H1 (cell line): Measurements from ENCODE around the gene SFTPB. TPM values are rescaled to one million over a fixed set of nuclear protein-coding genes. Genes with fewer than 3 reads are reported as not detected.

Experiments used
- CTCF ChIA-PET: fragments of 300-600 bp; sonication (Branson Sonifier 250); formaldehyde crosslinking; loops from one replicate; lab custom pipeline; 2021; ENCODE audit not compliant: partially characterized antibody; lab: Charles Lee
- POLR2A ChIA-PET: fragments of 300-600 bp; sonication (Branson Sonifier 250); formaldehyde crosslinking; loops from one replicate; lab custom pipeline; 2021; ENCODE audit warnings: inconsistent platforms; ENCODE audit not compliant: partially characterized antibody; lab: Charles Lee
- DNase-seq, 2 experiments: peaks; one replicate each; pipeline versions ENCODE4 v3.0.0 to v3.0.0-alpha.2; 2010 to 2022; ENCODE audit warnings: low spot score in 2 of 2, low read depth in 1 of 2, mixed read lengths in 1 of 2
- FAIRE-seq: peaks from 2 replicates; lab custom pipeline; 2011; peaks lifted over from hg19 to GRCh38; lab: Jason Lieb, UNC
- H2AFZ ChIP-seq: 2 replicates; pipeline ENCODE4 v1.8.1; 2012; ENCODE audit warnings: low read length, inconsistent platforms
- H2AK5ac ChIP-seq: 2 replicates; pipeline ENCODE4 v1.6.1; 2013; ENCODE audit warnings: low read depth, low read length
- H2BK120ac ChIP-seq: replicated peaks from 2 replicates; pipeline ENCODE3; 2013; ENCODE audit warnings: low read depth, low read length, inconsistent platforms
- H2BK12ac ChIP-seq: 2 replicates; pipeline ENCODE4 v1.6.1; 2013; ENCODE audit warnings: low read depth, low read length
- H2BK15ac ChIP-seq: 2 replicates; pipeline ENCODE4 v1.6.1; 2013; ENCODE audit warnings: low read length
- H2BK20ac ChIP-seq: 2 replicates; pipeline ENCODE4 v1.6.1; 2013; ENCODE audit warnings: low read length
- H2BK5ac ChIP-seq: 2 replicates; pipeline ENCODE4 v1.6.1; 2013; ENCODE audit warnings: low read depth, low read length
- H3K14ac ChIP-seq: 2 replicates; pipeline ENCODE4 v1.6.1; 2013; ENCODE audit warnings: inconsistent platforms; ENCODE audit not compliant: insufficient read length
- H3K18ac ChIP-seq: 2 replicates; pipeline ENCODE4 v1.6.1; 2013; ENCODE audit warnings: low read length; ENCODE audit errors: extremely low read depth
- H3K23ac ChIP-seq: 2 replicates; pipeline ENCODE4 v1.6.1; 2013; ENCODE audit warnings: inconsistent platforms; ENCODE audit not compliant: insufficient read length
- H3K23me2 ChIP-seq: 2 replicates; pipeline ENCODE4 v1.6.1; 2013; ENCODE audit warnings: low read depth, low read length
- H3K27ac ChIP-seq: 2 replicates; pipeline ENCODE4 v1.6.1; 2011; ENCODE audit warnings: low read depth, low read length, inconsistent platforms
- H3K27me3 ChIP-seq, 4 experiments: replicated peaks in 1 of 4; 1 replicate in 1 of 4; 2 replicates in 3 of 4; pipeline versions ENCODE4 v1.6.1 to v1.8.1; 2011 to 2013; ENCODE audit warnings: low read length in 3 of 4, mild to moderate bottlenecking in 3 of 4, inconsistent platforms in 2 of 4, mixed read lengths in 2 of 4, moderate library complexity in 1 of 4; ENCODE audit not compliant: control insufficient read depth in 3 of 4, insufficient read depth in 3 of 4; ENCODE audit errors: extremely low read depth in 1 of 4
- H3K36me3 ChIP-seq, 4 experiments: 2 replicates each; pipeline versions ENCODE4 v1.6.1 to v1.8.1; 2011 to 2013; ENCODE audit warnings: mild to moderate bottlenecking in 4 of 4, low read length in 3 of 4, moderate library complexity in 2 of 4, control low read depth in 1 of 4, inconsistent platforms in 1 of 4; ENCODE audit not compliant: insufficient read depth in 4 of 4, control insufficient read depth in 2 of 4
- H3K4ac ChIP-seq: replicated peaks from 2 replicates; pipeline ENCODE3; 2013; ENCODE audit warnings: low read length, low read depth, mixed read lengths, inconsistent platforms; ENCODE audit not compliant: insufficient read length
- H3K4me1 ChIP-seq, 4 experiments: replicated peaks in 1 of 4; 1 replicate in 1 of 4; 2 replicates in 3 of 4; pipeline versions ENCODE4 v1.6.1 to v1.8.1; 2011 to 2013; ENCODE audit warnings: low read length in 3 of 4, inconsistent platforms in 2 of 4, mixed read lengths in 1 of 4; ENCODE audit not compliant: insufficient read depth in 4 of 4, control insufficient read depth in 3 of 4
- H3K4me2 ChIP-seq, 2 experiments: 2 replicates each; pipeline versions ENCODE4 v1.6.1 to v1.8.1; 2011 to 2013; ENCODE audit warnings: low read depth in 2 of 2, low read length in 2 of 2, control low read depth in 1 of 2, inconsistent platforms in 1 of 2, mild to moderate bottlenecking in 1 of 2; ENCODE audit not compliant: insufficient read depth in 1 of 2
- H3K4me3 ChIP-seq, 4 experiments: fragments of 200-600, 300-600 bp in 1 of 4; sonication (generic), shearing (Covaris generic), sonication (Bioruptor Twin) in 1 of 4; 2 replicates each; pipeline versions ENCODE4 v1.5.1 to v1.8.1; 2011 to 2016; ENCODE audit warnings: low read length in 4 of 4, low read depth in 3 of 4, control low read depth in 2 of 4, inconsistent platforms in 2 of 4, mild to moderate bottlenecking in 2 of 4, mixed read lengths in 1 of 4, moderate library complexity in 1 of 4; ENCODE audit not compliant: insufficient read depth in 2 of 4; ENCODE audit errors: extremely low read depth in 1 of 4
- H3K56ac ChIP-seq: replicated peaks from 2 replicates; pipeline ENCODE3; 2013; ENCODE audit warnings: low read depth, mild to moderate bottlenecking, mixed read lengths, low read length, inconsistent platforms; ENCODE audit not compliant: insufficient read length
- H3K79me1 ChIP-seq: 2 replicates; pipeline ENCODE4 v1.6.1; 2013; ENCODE audit warnings: low read depth, low read length, control low read depth
- H3K79me2 ChIP-seq, 2 experiments: 2 replicates each; pipeline versions ENCODE4 v1.6.1 to v1.8.1; 2012 to 2013; ENCODE audit warnings: low read length in 2 of 2, mild to moderate bottlenecking in 2 of 2, inconsistent platforms in 1 of 2; ENCODE audit not compliant: insufficient read depth in 2 of 2, control insufficient read depth in 1 of 2
- H3K9ac ChIP-seq, 4 experiments: replicated peaks in 1 of 4; 1 replicate in 1 of 4; 2 replicates in 3 of 4; pipeline versions ENCODE4 v1.6.1 to v1.8.1; 2011 to 2013; ENCODE audit warnings: low read depth in 3 of 4, low read length in 3 of 4, control low read depth in 2 of 4, mild to moderate bottlenecking in 2 of 4, moderate library complexity in 2 of 4, inconsistent platforms in 1 of 4; ENCODE audit errors: extremely low read depth in 1 of 4
- H3K9me3 ChIP-seq, 2 experiments: 2 replicates each; pipeline versions ENCODE4 v1.6.1 to v1.8.1; 2012 to 2013; ENCODE audit warnings: mild to moderate bottlenecking in 2 of 2, moderate library complexity in 2 of 2, control low read depth in 1 of 2, inconsistent platforms in 1 of 2, low read depth in 1 of 2, low read length in 1 of 2, mixed read lengths in 1 of 2; ENCODE audit not compliant: insufficient read depth in 2 of 2
- H4K20me1 ChIP-seq, 2 experiments: replicated peaks in 1 of 2; 2 replicates each; pipeline versions ENCODE3 to v1.8.1; 2011 to 2013; ENCODE audit warnings: inconsistent platforms in 2 of 2, low read length in 2 of 2, mild to moderate bottlenecking in 1 of 2; ENCODE audit not compliant: insufficient read depth in 2 of 2, control insufficient read depth in 1 of 2
- H4K5ac ChIP-seq: 2 replicates; pipeline ENCODE4 v1.6.1; 2013; ENCODE audit warnings: low read length, low read depth, mixed read lengths, inconsistent platforms; ENCODE audit not compliant: insufficient read length
- H4K8ac ChIP-seq: 2 replicates; pipeline ENCODE4 v1.8.0; 2013; ENCODE audit warnings: mild to moderate bottlenecking, moderate library complexity, low read length, inconsistent platforms; ENCODE audit not compliant: insufficient read depth; ENCODE audit errors: extremely low read depth
- H4K91ac ChIP-seq: replicated peaks from 2 replicates; pipeline ENCODE3; 2013; ENCODE audit warnings: low read length, mixed read lengths, inconsistent platforms; ENCODE audit not compliant: insufficient read length
- BCL11A ChIP-seq, 2 experiments: IDR thresholded peaks; one replicate each; pipeline ENCODE4 v1.6.1; 2011; ENCODE audit warnings: low read depth in 2 of 2, low read length in 2 of 2, mild to moderate bottlenecking in 2 of 2
- CEBPB ChIP-seq: IDR thresholded peaks from 2 replicates; pipeline ENCODE4 v1.6.1; 2012; ENCODE audit warnings: low read depth, low read length
- JUND ChIP-seq: IDR thresholded peaks from 2 replicates; pipeline ENCODE4 v1.6.1; 2011; ENCODE audit warnings: mild to moderate bottlenecking, improper control_type of control experiment, low read length
- RAD21 ChIP-seq, 2 experiments: IDR thresholded peaks in 1 of 2; conservative IDR thresholded peaks in 1 of 2; 2 replicates each; pipeline ENCODE4 v1.6.1; 2011; ENCODE audit warnings: low read depth in 2 of 2, low read length in 2 of 2, improper control_type of control experiment in 1 of 2, inconsistent platforms in 1 of 2, mild to moderate bottlenecking in 1 of 2, moderate library complexity in 1 of 2
- SRF ChIP-seq: IDR thresholded peaks from 2 replicates; pipeline ENCODE4 v1.6.1; 2011; ENCODE audit warnings: mild to moderate bottlenecking, low read depth, low read length, moderate library complexity
- WGBS, 2 experiments: shearing (Covaris generic) in 1 of 2; methylation state at CpG; one replicate each; pipeline versions ENCODE4 v1.1.6 to v1.1.7; 2013 to 2015; ENCODE audit warnings: low lambda C conversion rate in 2 of 2, mixed read lengths in 2 of 2, inconsistent platforms in 1 of 2, low coverage in 1 of 2, missing lambda C conversion rate in 1 of 2; ENCODE audit not compliant: insufficient replicate concordance in 2 of 2, insufficient coverage in 1 of 2, insufficient read length in 1 of 2; ENCODE audit errors: extremely low coverage in 1 of 2, missing lambda C conversion rate in 1 of 2; 5-methylcytosine and 5-hydroxymethylcytosine counted together
- polyA plus RNA-seq, 7 experiments: library from polyadenylated mRNA; depleted of rRNA in 3 of 7; stranded (reverse) in 5 of 7; unstranded in 2 of 7; fragments of >200 nt in 5 of 7; fragments of 200-250 nt in 2 of 7; gene quantifications; 1 replicate in 5 of 7; 2 replicates in 1 of 7; 4 replicates in 1 of 7; pipeline versions ENCODE4 v1.2.1 to v1.2.3, GENCODE V29; 2011 to 2013; ENCODE audit warnings: missing spikeins in 2 of 7, mixed read lengths in 2 of 7
- total RNA-seq: library from RNA; stranded (reverse); fragmentation: NEBNext Ultra II Directional; extraction: Animal tissue kit (Norgen Biotek cat#: 25700); gene quantifications from 2 replicates; pipeline ENCODE4 v1.2.1, GENCODE V29; 2021

The SFTPB gene
- total and polyA plus RNA-seq, 2 of the 8 experiments (the other 6 are each of a cell fraction or from before 2014, with no cell fraction given), result not detected

DNA sequence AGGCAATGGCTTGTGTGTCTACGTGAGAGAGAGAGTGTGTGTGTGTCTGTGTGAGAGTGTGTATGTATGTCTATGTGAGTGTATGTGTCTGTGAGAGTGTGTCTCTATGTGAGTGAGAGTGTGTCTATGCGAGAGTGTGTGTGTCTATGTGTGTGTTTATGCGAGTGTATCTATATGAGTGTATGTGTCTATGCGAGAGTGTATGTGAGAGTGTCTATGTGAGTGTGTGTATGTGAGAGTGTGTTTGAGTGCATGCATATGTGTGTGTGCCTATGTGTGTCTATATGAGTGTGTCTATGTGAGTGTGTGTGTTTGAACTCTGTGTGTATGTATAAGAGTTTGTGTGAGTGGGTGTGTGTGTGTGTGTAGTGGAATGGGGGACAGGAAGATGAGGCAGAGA, 16.4 kb upstream of the SFTPB start:
- no peak overlapping the region for H3K4ac ChIP-seq
- no peaks in the 10 kb centered on the region for H3K4me1 ChIP-seq
- DNase-seq (no peak), FAIRE-seq (no peak)
- H2BK20ac ChIP-seq, result no peak overlapping the region
- ChIA-PET CTCF (interaction anchor here (1.2 to 7.5 kb wide), 2 partner anchors 21 to 45 kb away, joined by 4 to 80 read pairs; no protein-coding TSS in a partner anchor), POLR2A (interaction anchor here (1.2 kb wide), 1 partner anchor 10 kb away, joined by 3 read pairs; no protein-coding TSS in a partner anchor)
- no peak overlapping the region; the same call in 1 of the 2 replicates for H2BK15ac ChIP-seq
- no peak overlapping the region for H3K18ac ChIP-seq
- H3K9me3 ChIP-seq, result no peaks in the 10 kb centered on the region
- no peak overlapping the region for H2AFZ ChIP-seq
- H3K79me2 ChIP-seq, result no peaks in the 10 kb centered on the region
- peak overlapping the region; percentile 75 for H2AK5ac ChIP-seq
- no peak overlapping the region for H4K91ac ChIP-seq
- H3K23ac ChIP-seq, result no peak overlapping the region
- no peak overlapping the region for H3K4me3 ChIP-seq
- H3K27me3 ChIP-seq, result no peaks in the 10 kb centered on the region; a peak in 1 of 7 replicates
- H4K20me1 ChIP-seq, result peaks cover 0 to 2% of the 10 kb centered on the region in 2 experiments
- no peaks in the 10 kb centered on the region for H3K79me1 ChIP-seq
- H4K8ac ChIP-seq, result no peak overlapping the region
- H4K5ac ChIP-seq, result no peak overlapping the region
- no peak overlapping the region for H3K56ac ChIP-seq
- no peak overlapping the region for H3K9ac ChIP-seq
- no peak overlapping the region for H2BK120ac ChIP-seq
- no peak overlapping the region; the same call in 1 of the 2 replicates for H2BK12ac ChIP-seq
- 88% methylated on average over 4 of the region's 4 CpGs; no CpG with 5 or more reads in 1 of the 2 experiments for WGBS, 2 experiments
- no peak overlapping the region for H3K27ac ChIP-seq
- H2BK5ac ChIP-seq, result no peak overlapping the region
- no peaks in the 10 kb centered on the region for H3K36me3 ChIP-seq
- H3K23me2 ChIP-seq, result peaks cover 4% of the 10 kb centered on the region; the same call in 1 of the 2 replicates
- no peak overlapping the region for H3K4me2 ChIP-seq
- H3K14ac ChIP-seq, result no peak overlapping the region
- TF ChIP-seq CEBPB, result no peak
- no peak for TF ChIP-seq JUND
- no peak for TF ChIP-seq RAD21 (IDR thresholded peaks at IDR 0.05 in 1 of 2, conservative IDR thresholded peaks at IDR 0.05 in 1 of 2; ENCODE audit: low read depth in 2 of 2, low read length in 2 of 2)
- no peak for TF ChIP-seq SRF
- no peak for TF ChIP-seq BCL11A (IDR thresholded peaks at IDR 0.05; ENCODE audit: low read depth in 2 of 2, low read length in 2 of 2)
